CD14-positive monocyte (primary cell): Measurements from ENCODE around the gene MANF. TPM values are rescaled to one million over a fixed set of nuclear protein-coding genes. Genes with fewer than 3 reads are reported as not detected.
A peak's percentile ranks its signal among the peaks of the same experiment; 100 is the strongest.

Source experiments
- DNase-seq, 3 donors: peaks; one replicate each; pipeline ENCODE4 v3.0.0-alpha.2; 2011 to 2022
- H2AFZ ChIP-seq: 2 replicates; pipeline ENCODE4 v1.6.0; 2012; ENCODE audit warnings: mild to moderate bottlenecking, low read depth, low read length, inconsistent platforms; ENCODE audit not compliant: insufficient read depth, poor library complexity, severe bottlenecking
- H3K27ac ChIP-seq, 2 donors: 1 replicate in 1 of 2; 2 replicates in 1 of 2; pipeline ENCODE4 v1.5.1; 2012 to 2013; ENCODE audit warnings: low read length in 2 of 2, control low read depth in 1 of 2, inconsistent platforms in 1 of 2, low read depth in 1 of 2, mild to moderate bottlenecking in 1 of 2
- H3K27me3 ChIP-seq, 2 donors: one replicate each; pipeline versions ENCODE4 v1.6.0 to v1.6.1; 2011 to 2013; ENCODE audit warnings: low read length in 2 of 2; ENCODE audit not compliant: control insufficient read depth in 2 of 2, insufficient read depth in 2 of 2
- H3K36me3 ChIP-seq, 2 donors: replicated peaks in 1 of 2; 1 replicate in 1 of 2; 2 replicates in 1 of 2; pipeline versions ENCODE4 v1.5.1 to v1.6.1; 2012 to 2013; ENCODE audit warnings: low read length in 2 of 2, control low read depth in 1 of 2, inconsistent platforms in 1 of 2, mild to moderate bottlenecking in 1 of 2; ENCODE audit not compliant: insufficient read depth in 2 of 2, control insufficient read depth in 1 of 2
- H3K4me1 ChIP-seq, 2 donors: 1 replicate in 1 of 2; 2 replicates in 1 of 2; pipeline versions ENCODE4 v1.5.1 to v1.6.1; 2012 to 2013; ENCODE audit warnings: low read length in 2 of 2, control low read depth in 1 of 2, inconsistent platforms in 1 of 2, mild to moderate bottlenecking in 1 of 2, moderate library complexity in 1 of 2; ENCODE audit not compliant: insufficient read depth in 2 of 2, control insufficient read depth in 1 of 2
- H3K4me2 ChIP-seq: replicated peaks from 2 replicates; pipeline ENCODE3; 2012; ENCODE audit warnings: low read length, moderate library complexity, mild to moderate bottlenecking; ENCODE audit not compliant: poor library complexity, severe bottlenecking; ENCODE audit errors: extremely low read depth
- H3K4me3 ChIP-seq, 3 experiments: fragments of 200-600 bp in 1 of 3; sonication (generic) in 1 of 3; replicated peaks in 1 of 3; 1 replicate in 2 of 3; 2 replicates in 1 of 3; pipeline ENCODE4 v1.5.1; 2011 to 2013; ENCODE audit warnings: low read length in 3 of 3, mild to moderate bottlenecking in 3 of 3, control low read depth in 2 of 3, low read depth in 2 of 3, inconsistent platforms in 1 of 3, moderate library complexity in 1 of 3
- H3K79me2 ChIP-seq: 2 replicates; pipeline ENCODE4 v1.6.0; 2012; ENCODE audit warnings: mild to moderate bottlenecking, control low read depth, inconsistent platforms, low read length, moderate library complexity; ENCODE audit not compliant: insufficient read depth
- H3K9ac ChIP-seq: 2 replicates; pipeline ENCODE4 v1.6.0; 2017; ENCODE audit warnings: low read length, mild to moderate bottlenecking; ENCODE audit not compliant: insufficient read depth, poor library complexity, severe bottlenecking
- H3K9me3 ChIP-seq, 2 donors: replicated peaks in 1 of 2; 1 replicate in 1 of 2; 2 replicates in 1 of 2; pipeline versions ENCODE4 v1.5.1 to v1.6.1; 2012 to 2013; ENCODE audit warnings: low read length in 2 of 2, control low read depth in 1 of 2; ENCODE audit not compliant: control insufficient read depth in 1 of 2, insufficient read depth in 1 of 2
- H4K20me1 ChIP-seq: 2 replicates; pipeline ENCODE4 v1.6.0; 2012; ENCODE audit warnings: mild to moderate bottlenecking, low read length, control low read depth, moderate library complexity; ENCODE audit not compliant: insufficient read depth
- H3K27ac Mint-ChIP-seq, 7 donors: one replicate each; pipeline ENCODE4 v1.8.0; 2020; ENCODE audit warnings: mild to moderate bottlenecking in 7 of 7, mixed read lengths in 7 of 7, moderate library complexity in 6 of 7, inconsistent platforms in 2 of 7
- H3K27me3 Mint-ChIP-seq, 3 donors: one replicate each; pipeline ENCODE4 v1.8.0; 2021 to 2022; ENCODE audit warnings: low read depth in 3 of 3, mild to moderate bottlenecking in 3 of 3, mixed read lengths in 3 of 3, moderate library complexity in 3 of 3, inconsistent platforms in 1 of 3
- H3K36me3 Mint-ChIP-seq, 2 donors: one replicate each; pipeline ENCODE4 v1.8.0; 2020; ENCODE audit warnings: mixed read lengths in 2 of 2, inconsistent platforms in 1 of 2, mild to moderate bottlenecking in 1 of 2
- H3K4me1 Mint-ChIP-seq: one replicate; pipeline ENCODE4 v1.8.0; 2020; ENCODE audit warnings: mild to moderate bottlenecking, mixed read lengths
- H3K4me3 Mint-ChIP-seq, 2 donors: one replicate each; pipeline ENCODE4 v1.8.0; 2020; ENCODE audit warnings: mild to moderate bottlenecking in 2 of 2, mixed read lengths in 2 of 2, moderate library complexity in 1 of 2
- H3K9me3 Mint-ChIP-seq, 7 donors: one replicate each; pipeline ENCODE4 v1.8.0; 2020 to 2022; ENCODE audit warnings: mixed read lengths in 7 of 7, mild to moderate bottlenecking in 6 of 7, moderate library complexity in 6 of 7, inconsistent platforms in 2 of 7
- WGBS: methylation state at CpG from one replicate; pipeline ENCODE4 v1.1.5; 2013; ENCODE audit warnings: missing lambda C conversion rate; ENCODE audit not compliant: insufficient coverage; 5-methylcytosine and 5-hydroxymethylcytosine counted together
- intact Hi-C, 2 donors: fragments of 100-400 bp; cut with micrococcal nuclease; formaldehyde crosslinking; loops; one replicate each; pipeline versions ENCODE4 v1.15.0 to v1.15.1; 2023
- polyA plus RNA-seq, 3 donors: library from polyadenylated mRNA; depleted of rRNA in 1 of 3; unstranded in 2 of 3; stranded (reverse) in 1 of 3; fragments of 300-500 nt in 2 of 3; fragments of >200 nt in 1 of 3; fragmentation: Illumina TruSeq in 2 of 3; gene quantifications; 1 replicate in 2 of 3; 2 replicates in 1 of 3; pipeline ENCODE4 v1.2.3, GENCODE V29; 2012 to 2021
- TF ChIP-seq, protein P1 (sequence below): fragments of 200-600 bp; IDR thresholded peaks from one replicate; pipeline ENCODE4 v1.8.0; 2022; ENCODE audit warnings: antibody characterized with exemption, mild to moderate bottlenecking

The MANF gene
- polyA plus RNA-seq, 3 donors = 14.1 to 30.2 (median 23.6) TPM

DNA sequence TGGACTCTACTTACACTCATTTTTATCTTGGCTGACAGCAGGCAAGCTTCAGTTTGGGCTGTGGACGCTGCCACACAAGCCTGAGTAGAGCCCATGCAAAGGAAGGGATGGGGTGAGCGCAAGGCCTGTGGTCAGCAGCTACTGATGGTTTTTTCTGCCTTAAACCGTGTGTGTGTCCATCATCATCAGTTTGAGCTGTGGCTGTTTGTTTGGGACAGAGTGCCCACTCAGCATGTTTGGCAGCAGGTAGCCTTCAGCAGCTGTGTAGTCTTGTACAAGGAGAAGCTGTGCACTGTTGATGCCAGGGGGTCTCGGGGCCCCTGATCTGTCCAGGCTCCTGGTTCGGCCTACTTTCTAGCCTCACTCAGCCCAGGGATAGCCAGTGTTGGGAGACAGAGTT is 9.4 kb downstream of the MANF start:
- Histone ChIP-seq H3K4me3 (no peak overlapping the region), H3K9me3 (no peaks in the 10 kb centered on the region), H4K20me1 (peaks cover 51% of the 10 kb centered on the region), H3K27ac (peak overlapping the region in 1 of 2 donors; percentile 45), H2AFZ (no peak overlapping the region), H3K27me3 (no peaks in the 10 kb centered on the region), H3K79me2 (peaks cover 55% of the 10 kb centered on the region), H3K36me3 (peaks cover 67 to 68% of the 10 kb centered on the region in 2 donors), H3K4me1 (peaks cover 17 to 24% of the 10 kb centered on the region in 2 donors), H3K9ac (no peak overlapping the region), H3K4me2 (no peak overlapping the region)
- intact Hi-C loops = loop anchor here (5.0 to 10.0 kb wide), 2 partner anchors 103 to 1040 kb away; partner anchors contain the start of genes CYB561D2 (in 1 of the 2), NPRL2 (in 1 of the 2) and TMEM115 (in 1 of the 2)
- H3K27ac Mint-ChIP-seq = peak overlapping the region in 4 of 7 donors; percentile 9 to 53 (median 52)
- peaks cover 49 to 66% of the 10 kb centered on the region in 2 donors for H3K36me3 Mint-ChIP-seq
- H3K27me3 Mint-ChIP-seq = no peaks in the 10 kb centered on the region
- no peak overlapping the region for H3K4me3 Mint-ChIP-seq
- no peak for DNase-seq
- TF ChIP-seq, protein P1, sequence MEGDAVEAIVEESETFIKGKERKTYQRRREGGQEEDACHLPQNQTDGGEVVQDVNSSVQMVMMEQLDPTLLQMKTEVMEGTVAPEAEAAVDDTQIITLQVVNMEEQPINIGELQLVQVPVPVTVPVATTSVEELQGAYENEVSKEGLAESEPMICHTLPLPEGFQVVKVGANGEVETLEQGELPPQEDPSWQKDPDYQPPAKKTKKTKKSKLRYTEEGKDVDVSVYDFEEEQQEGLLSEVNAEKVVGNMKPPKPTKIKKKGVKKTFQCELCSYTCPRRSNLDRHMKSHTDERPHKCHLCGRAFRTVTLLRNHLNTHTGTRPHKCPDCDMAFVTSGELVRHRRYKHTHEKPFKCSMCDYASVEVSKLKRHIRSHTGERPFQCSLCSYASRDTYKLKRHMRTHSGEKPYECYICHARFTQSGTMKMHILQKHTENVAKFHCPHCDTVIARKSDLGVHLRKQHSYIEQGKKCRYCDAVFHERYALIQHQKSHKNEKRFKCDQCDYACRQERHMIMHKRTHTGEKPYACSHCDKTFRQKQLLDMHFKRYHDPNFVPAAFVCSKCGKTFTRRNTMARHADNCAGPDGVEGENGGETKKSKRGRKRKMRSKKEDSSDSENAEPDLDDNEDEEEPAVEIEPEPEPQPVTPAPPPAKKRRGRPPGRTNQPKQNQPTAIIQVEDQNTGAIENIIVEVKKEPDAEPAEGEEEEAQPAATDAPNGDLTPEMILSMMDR = no peak
- peaks cover 0 to 3% (median 0%) of the 10 kb centered on the region in 7 donors for H3K9me3 Mint-ChIP-seq
- peaks cover 41% of the 10 kb centered on the region for H3K4me1 Mint-ChIP-seq
- 88% methylated on average over 3 of the region's 5 CpGs for WGBS

DNA sequence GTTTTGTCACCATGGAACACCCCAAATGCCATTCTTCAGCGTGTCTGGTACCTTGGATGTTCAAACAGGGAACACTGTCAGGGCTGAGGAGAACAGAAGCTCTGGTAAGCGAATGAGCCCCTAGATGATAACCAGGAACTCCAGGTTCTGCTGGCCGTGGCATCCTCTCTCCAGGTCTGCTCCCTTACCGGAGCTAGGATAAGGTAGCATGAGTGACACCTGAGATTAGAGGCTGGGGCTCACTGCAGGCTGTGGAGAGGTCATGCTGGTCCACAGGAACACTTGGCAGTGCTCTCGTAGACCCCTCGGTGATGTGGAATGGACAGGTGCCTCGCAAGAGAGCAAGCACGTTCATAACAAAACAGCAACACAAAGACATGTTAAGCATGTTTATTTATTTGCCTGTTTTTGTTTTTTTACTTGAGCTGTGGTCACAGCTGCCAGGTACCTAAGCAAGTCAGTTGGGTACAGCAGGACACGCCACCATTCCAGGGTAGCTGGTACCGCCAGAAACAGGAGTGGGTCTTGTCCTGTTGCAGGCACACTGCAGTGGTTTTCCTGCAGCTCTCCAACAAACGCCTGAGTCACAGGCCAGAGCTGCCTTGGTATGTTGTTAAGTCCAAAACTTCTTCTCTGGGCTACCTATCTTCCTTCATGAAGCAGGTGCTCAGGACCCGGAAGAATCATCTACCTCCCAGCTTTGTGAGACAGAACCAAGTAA is 10.6 kb downstream of the MANF start:
- peak overlapping the region in 6 of 7 donors; percentile 32 to 70 (median 58) for H3K27ac Mint-ChIP-seq
- no peak for DNase-seq
- no peaks in the 10 kb centered on the region for H3K27me3 ChIP-seq
- no peak overlapping the region for H3K4me3 ChIP-seq
- intact Hi-C loops = loop anchor here in 1 of 2 donors (10.0 kb wide), 1 partner anchor 1041 kb away; the partner anchor contains the start of genes CYB561D2, NPRL2 and TMEM115
- peaks cover 0 to 3% (median 0%) of the 10 kb centered on the region in 7 donors for H3K9me3 Mint-ChIP-seq
- peaks cover 41% of the 10 kb centered on the region for H4K20me1 ChIP-seq
- H3K4me2 ChIP-seq = no peak overlapping the region
- peaks cover 19 to 27% of the 10 kb centered on the region in 2 donors for H3K4me1 ChIP-seq
- peak overlapping the region in 1 of 2 donors; percentile 40 for H3K27ac ChIP-seq
- peaks cover 56 to 73% of the 10 kb centered on the region in 2 donors for H3K36me3 Mint-ChIP-seq
- TF ChIP-seq, protein P1 = no peak
- 76% methylated on average over 9 of the region's 12 CpGs for WGBS
- H3K27me3 Mint-ChIP-seq = peaks cover 0 to 2% (median 0%) of the 10 kb centered on the region in 3 donors
- H3K4me1 Mint-ChIP-seq = peaks cover 44% of the 10 kb centered on the region
- H3K9ac ChIP-seq = no peak overlapping the region
- H3K9me3 ChIP-seq = no peaks in the 10 kb centered on the region
- H3K36me3 ChIP-seq = peaks cover 73 to 78% of the 10 kb centered on the region in 2 donors
- no peak overlapping the region for H2AFZ ChIP-seq
- H3K4me3 Mint-ChIP-seq = no peak overlapping the region
- peaks cover 51% of the 10 kb centered on the region for H3K79me2 ChIP-seq
